ENCODE measurements around the gene NRIP1.

- TF ChIP-seq EP300 (conservative IDR thresholded peaks at IDR 0.05; ENCODE audit: poor library complexity, severe bottlenecking) (no peak), TAF1 (IDR thresholded peaks at IDR 0.05; ENCODE audit: low read depth) (no peak), RAD21 (conservative IDR thresholded peaks at IDR 0.05) (no peak), SMC3 (conservative IDR thresholded peaks at IDR 0.05; ENCODE audit: poor library complexity) (no peak), CTCF (IDR thresholded peaks at IDR 0.05; ENCODE audit: poor library complexity, severe bottlenecking) (no peak)
Observed at GRCh38 chr21:15014221-15014620, 50.6 kb downstream of the NRIP1 start.

All from neural cell (in vitro differentiated cells).